ENCODE results near the gene GATAD2B.

Gene GATAD2B

DNA sequence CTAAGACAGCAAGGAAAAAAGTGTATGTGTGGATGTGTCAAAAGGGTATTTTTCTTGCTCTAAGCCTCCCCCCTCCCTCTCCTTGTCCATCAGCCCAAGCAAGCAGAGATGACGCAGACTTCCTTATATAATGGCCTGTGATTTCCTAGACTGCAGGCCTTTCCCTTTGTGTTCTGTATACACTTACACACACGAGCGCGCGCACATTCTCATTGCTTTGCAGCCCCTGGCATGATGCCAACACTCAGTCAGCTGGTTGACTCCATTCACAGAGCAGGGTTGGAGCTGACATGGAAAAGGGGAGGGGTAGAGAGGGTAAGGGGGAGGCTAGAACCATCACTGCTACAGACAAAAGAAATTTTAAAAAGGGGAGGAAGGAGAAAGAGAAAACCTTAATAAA, 41.8 kb downstream of the GATAD2B start (continued):
- TF ChIP-seq ZNF274 (IDR thresholded peaks at IDR 0.05; ENCODE audit: low read length): no peak
- TF ChIP-seq ZNF274 (tag by site-specific recombination; IDR thresholded peaks at IDR 0.05; ENCODE audit: borderline replicate concordance): no peak
- no peak for TF ChIP-seq MEIS1 (CRISPR knock-in tag; IDR thresholded peaks at IDR 0.05; ENCODE audit: borderline replicate concordance)
- TF ChIP-seq ZFP37 (tag by site-specific recombination; IDR thresholded peaks at IDR 0.05): no peak
- no peak for TF ChIP-seq ZNF266 (tag by site-specific recombination; IDR thresholded peaks at IDR 0.05; ENCODE audit: low read depth)
- TF ChIP-seq ZNF624 (tag by site-specific recombination; IDR thresholded peaks at IDR 0.05): peak; percentile 89; the same call in 1 of the 2 replicates
- TF ChIP-seq KLF16 (tag by site-specific recombination; IDR thresholded peaks at IDR 0.05): peak; percentile 36; the same call in 1 of the 2 replicates
- TF ChIP-seq, protein P1, sequence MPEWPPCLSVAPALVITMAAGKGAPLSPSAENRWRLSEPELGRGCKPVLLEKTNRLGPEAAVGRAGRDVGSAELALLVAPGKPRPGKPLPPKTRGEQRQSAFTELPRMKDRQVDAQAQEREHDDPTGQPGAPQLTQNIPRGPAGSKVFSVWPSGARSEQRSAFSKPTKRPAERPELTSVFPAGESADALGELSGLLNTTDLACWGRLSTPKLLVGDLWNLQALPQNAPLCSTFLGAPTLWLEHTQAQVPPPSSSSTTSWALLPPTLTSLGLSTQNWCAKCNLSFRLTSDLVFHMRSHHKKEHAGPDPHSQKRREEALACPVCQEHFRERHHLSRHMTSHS (tag by site-specific recombination; IDR thresholded peaks at IDR 0.05): no peak
- TF ChIP-seq HOXC10 (CRISPR knock-in tag; IDR thresholded peaks at IDR 0.05): no peak
- TF ChIP-seq, protein P2, sequence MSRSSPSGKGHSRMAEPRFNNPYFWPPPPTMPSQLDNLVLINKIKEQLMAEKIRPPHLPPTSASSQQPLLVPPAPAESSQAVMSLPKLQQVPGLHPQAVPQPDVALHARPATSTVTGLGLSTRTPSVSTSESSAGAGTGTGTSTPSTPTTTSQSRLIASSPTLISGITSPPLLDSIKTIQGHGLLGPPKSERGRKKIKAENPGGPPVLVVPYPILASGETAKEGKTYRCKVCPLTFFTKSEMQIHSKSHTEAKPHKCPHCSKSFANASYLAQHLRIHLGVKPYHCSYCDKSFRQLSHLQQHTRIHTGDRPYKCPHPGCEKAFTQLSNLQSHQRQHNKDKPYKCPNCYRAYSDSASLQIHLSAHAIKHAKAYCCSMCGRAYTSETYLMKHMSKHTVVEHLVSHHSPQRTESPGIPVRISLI (tag by site-specific recombination; IDR thresholded peaks at IDR 0.05): no peak
- no peak for TF ChIP-seq HOXA7 (CRISPR knock-in tag; IDR thresholded peaks at IDR 0.05; ENCODE audit: borderline replicate concordance)
- TF ChIP-seq ZFP69B (tag by site-specific recombination; IDR thresholded peaks at IDR 0.05): peak; percentile 60; the same call in 1 of the 2 replicates
- no peak for TF ChIP-seq ZNF530 (tag by site-specific recombination; IDR thresholded peaks at IDR 0.05; ENCODE audit: low read depth)
- TF ChIP-seq, protein P3, sequence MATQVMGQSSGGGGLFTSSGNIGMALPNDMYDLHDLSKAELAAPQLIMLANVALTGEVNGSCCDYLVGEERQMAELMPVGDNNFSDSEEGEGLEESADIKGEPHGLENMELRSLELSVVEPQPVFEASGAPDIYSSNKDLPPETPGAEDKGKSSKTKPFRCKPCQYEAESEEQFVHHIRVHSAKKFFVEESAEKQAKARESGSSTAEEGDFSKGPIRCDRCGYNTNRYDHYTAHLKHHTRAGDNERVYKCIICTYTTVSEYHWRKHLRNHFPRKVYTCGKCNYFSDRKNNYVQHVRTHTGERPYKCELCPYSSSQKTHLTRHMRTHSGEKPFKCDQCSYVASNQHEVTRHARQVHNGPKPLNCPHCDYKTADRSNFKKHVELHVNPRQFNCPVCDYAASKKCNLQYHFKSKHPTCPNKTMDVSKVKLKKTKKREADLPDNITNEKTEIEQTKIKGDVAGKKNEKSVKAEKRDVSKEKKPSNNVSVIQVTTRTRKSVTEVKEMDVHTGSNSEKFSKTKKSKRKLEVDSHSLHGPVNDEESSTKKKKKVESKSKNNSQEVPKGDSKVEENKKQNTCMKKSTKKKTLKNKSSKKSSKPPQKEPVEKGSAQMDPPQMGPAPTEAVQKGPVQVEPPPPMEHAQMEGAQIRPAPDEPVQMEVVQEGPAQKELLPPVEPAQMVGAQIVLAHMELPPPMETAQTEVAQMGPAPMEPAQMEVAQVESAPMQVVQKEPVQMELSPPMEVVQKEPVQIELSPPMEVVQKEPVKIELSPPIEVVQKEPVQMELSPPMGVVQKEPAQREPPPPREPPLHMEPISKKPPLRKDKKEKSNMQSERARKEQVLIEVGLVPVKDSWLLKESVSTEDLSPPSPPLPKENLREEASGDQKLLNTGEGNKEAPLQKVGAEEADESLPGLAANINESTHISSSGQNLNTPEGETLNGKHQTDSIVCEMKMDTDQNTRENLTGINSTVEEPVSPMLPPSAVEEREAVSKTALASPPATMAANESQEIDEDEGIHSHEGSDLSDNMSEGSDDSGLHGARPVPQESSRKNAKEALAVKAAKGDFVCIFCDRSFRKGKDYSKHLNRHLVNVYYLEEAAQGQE (tag by site-specific recombination; IDR thresholded peaks at IDR 0.05): no peak
- TF ChIP-seq GFI1B (tag by site-specific recombination; IDR thresholded peaks at IDR 0.05): peak; percentile 92
- no peak for TF ChIP-seq ZNF114 (tag by site-specific recombination; IDR thresholded peaks at IDR 0.05)
- TF ChIP-seq ZNF585B (tag by site-specific recombination; IDR thresholded peaks at IDR 0.05): no peak
- TF ChIP-seq ZBTB21 (tag by site-specific recombination; IDR thresholded peaks at IDR 0.05): peak; percentile 81
- peak; percentile 96 for TF ChIP-seq PRDM1 (tag by site-specific recombination; IDR thresholded peaks at IDR 0.05)
- no peak for TF ChIP-seq GLI4 (tag by site-specific recombination; IDR thresholded peaks at IDR 0.05)
- TF ChIP-seq ZNF670 (tag by site-specific recombination; IDR thresholded peaks at IDR 0.05; ENCODE audit: low read depth): no peak
- TF ChIP-seq, protein P4, sequence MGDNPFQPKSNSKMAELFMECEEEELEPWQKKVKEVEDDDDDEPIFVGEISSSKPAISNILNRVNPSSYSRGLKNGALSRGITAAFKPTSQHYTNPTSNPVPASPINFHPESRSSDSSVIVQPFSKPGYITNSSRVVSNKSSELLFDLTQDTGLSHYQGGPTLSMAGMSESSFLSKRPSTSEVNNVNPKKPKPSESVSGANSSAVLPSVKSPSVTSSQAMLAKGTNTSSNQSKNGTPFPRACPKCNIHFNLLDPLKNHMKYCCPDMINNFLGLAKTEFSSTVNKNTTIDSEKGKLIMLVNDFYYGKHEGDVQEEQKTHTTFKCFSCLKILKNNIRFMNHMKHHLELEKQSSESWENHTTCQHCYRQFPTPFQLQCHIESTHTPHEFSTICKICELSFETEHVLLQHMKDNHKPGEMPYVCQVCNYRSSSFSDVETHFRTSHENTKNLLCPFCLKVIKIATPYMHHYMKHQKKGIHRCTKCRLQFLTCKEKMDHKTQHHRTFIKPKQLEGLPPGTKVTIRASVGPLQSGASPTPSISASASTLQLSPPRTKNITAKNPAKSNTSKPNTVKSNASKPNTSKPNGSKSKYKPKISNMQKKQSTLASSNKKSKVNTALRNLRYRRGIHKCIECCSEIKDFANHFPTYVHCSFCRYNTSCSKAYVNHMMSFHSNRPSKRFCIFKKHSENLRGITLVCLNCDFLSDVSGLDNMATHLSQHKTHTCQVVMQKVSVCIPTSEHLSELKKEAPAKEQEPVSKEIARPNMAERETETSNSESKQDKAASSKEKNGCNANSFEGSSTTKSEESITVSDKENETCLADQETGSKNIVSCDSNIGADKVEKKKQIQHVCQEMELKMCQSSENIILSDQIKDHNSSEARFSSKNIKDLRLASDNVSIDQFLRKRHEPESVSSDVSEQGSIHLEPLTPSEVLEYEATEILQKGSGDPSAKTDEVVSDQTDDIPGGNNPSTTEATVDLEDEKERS (tag by site-specific recombination; IDR thresholded peaks at IDR 0.05): no peak
- TF ChIP-seq ZNF626 (tag by site-specific recombination; IDR thresholded peaks at IDR 0.05): peak; percentile 93; the same call in 1 of the 2 replicates
- TF ChIP-seq ZNF776 (tag by site-specific recombination; IDR thresholded peaks at IDR 0.05; ENCODE audit: borderline replicate concordance): no peak; the same call in 1 of the 2 replicates
- TF ChIP-seq, protein P5, sequence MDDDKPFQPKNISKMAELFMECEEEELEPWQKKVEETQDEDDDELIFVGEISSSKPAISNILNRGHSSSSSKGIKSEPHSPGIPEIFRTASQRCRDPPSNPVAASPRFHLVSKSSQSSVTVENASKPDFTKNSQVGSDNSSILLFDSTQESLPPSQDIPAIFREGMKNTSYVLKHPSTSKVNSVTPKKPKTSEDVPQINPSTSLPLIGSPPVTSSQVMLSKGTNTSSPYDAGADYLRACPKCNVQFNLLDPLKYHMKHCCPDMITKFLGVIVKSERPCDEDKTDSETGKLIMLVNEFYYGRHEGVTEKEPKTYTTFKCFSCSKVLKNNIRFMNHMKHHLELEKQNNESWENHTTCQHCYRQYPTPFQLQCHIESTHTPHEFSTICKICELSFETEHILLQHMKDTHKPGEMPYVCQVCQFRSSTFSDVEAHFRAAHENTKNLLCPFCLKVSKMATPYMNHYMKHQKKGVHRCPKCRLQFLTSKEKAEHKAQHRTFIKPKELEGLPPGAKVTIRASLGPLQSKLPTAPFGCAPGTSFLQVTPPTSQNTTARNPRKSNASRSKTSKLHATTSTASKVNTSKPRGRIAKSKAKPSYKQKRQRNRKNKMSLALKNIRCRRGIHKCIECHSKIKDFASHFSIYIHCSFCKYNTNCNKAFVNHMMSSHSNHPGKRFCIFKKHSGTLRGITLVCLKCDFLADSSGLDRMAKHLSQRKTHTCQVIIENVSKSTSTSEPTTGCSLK (tag by site-specific recombination; IDR thresholded peaks at IDR 0.05): no peak
- TF ChIP-seq, protein P6, sequence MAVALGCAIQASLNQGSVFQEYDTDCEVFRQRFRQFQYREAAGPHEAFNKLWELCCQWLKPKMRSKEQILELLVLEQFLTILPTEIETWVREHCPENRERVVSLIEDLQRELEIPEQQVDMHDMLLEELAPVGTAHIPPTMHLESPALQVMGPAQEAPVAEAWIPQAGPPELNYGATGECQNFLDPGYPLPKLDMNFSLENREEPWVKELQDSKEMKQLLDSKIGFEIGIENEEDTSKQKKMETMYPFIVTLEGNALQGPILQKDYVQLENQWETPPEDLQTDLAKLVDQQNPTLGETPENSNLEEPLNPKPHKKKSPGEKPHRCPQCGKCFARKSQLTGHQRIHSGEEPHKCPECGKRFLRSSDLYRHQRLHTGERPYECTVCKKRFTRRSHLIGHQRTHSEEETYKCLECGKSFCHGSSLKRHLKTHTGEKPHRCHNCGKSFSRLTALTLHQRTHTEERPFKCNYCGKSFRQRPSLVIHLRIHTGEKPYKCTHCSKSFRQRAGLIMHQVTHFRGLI (tag by site-specific recombination; IDR thresholded peaks at IDR 0.05): peak; percentile 72
- no peak for TF ChIP-seq ZBTB1 (tag by site-specific recombination; IDR thresholded peaks at IDR 0.05)
- TF ChIP-seq, protein P7, sequence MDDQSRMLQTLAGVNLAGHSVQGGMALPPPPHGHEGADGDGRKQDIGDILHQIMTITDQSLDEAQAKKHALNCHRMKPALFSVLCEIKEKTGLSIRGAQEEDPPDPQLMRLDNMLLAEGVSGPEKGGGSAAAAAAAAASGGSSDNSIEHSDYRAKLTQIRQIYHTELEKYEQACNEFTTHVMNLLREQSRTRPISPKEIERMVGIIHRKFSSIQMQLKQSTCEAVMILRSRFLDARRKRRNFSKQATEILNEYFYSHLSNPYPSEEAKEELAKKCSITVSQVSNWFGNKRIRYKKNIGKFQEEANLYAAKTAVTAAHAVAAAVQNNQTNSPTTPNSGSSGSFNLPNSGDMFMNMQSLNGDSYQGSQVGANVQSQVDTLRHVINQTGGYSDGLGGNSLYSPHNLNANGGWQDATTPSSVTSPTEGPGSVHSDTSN (CRISPR knock-in tag; IDR thresholded peaks at IDR 0.05): no peak
